ENCODE measurements around the gene PIF1.

DNA sequence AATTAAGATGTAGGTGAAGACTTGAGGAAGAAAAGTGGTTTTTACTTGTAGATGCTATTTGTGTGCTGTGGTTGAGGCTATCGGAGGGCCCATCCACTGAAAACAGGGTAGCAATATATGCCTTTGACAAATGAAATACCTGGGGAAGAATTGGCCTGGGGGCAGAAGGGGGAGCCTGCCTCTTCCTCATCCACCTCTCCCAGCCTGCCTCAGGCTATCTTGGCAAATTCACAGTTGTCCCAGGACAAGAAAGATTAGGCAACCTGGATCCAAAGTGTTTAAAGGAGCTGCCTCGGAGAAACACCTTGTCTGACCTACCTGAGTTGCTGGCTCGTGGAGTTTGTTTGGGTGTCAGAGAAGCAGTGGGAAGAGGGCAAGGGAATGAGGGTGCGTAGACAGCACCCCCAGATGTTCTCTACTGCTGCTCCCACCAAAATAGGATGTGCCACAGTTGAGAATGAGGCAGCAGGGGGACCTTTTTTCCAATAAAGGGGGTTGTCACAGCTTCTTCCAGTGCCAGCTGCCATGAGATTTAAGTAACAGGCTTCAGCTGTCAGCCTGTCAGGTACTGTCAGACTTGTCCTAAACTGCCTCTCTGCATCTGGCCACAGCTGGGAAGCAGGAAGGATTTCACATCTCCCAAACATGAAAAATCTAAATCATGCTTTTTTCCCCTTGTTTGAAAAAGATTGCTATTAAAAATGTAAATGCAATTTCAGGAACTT, 25.5 kb upstream of the PIF1 start:
- TF ChIP-seq, protein P1, sequence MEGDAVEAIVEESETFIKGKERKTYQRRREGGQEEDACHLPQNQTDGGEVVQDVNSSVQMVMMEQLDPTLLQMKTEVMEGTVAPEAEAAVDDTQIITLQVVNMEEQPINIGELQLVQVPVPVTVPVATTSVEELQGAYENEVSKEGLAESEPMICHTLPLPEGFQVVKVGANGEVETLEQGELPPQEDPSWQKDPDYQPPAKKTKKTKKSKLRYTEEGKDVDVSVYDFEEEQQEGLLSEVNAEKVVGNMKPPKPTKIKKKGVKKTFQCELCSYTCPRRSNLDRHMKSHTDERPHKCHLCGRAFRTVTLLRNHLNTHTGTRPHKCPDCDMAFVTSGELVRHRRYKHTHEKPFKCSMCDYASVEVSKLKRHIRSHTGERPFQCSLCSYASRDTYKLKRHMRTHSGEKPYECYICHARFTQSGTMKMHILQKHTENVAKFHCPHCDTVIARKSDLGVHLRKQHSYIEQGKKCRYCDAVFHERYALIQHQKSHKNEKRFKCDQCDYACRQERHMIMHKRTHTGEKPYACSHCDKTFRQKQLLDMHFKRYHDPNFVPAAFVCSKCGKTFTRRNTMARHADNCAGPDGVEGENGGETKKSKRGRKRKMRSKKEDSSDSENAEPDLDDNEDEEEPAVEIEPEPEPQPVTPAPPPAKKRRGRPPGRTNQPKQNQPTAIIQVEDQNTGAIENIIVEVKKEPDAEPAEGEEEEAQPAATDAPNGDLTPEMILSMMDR (IDR thresholded peaks at IDR 0.05), result no peak
- TF ChIP-seq POLR2AphosphoS5 (IDR thresholded peaks at IDR 0.05), result no peak
- no peak for TF ChIP-seq POLR2A (IDR thresholded peaks at IDR 0.05)
- no peak for TF ChIP-seq EP300 (IDR thresholded peaks at IDR 0.05)
